Peyer's patch (tissue), 4 donors: Measurements from ENCODE around the gene PCDHB13.

Experiments
- CTCF ChIP-seq, 6 experiments: fragments of 450-650 bp in 4 of 6; fragments of 200-600 bp in 2 of 6; sonication (generic) in 1 of 6; IDR thresholded peaks; one replicate each; pipeline ENCODE4 v1.5.1; 2017 to 2019; ENCODE audit warnings: antibody characterized with exemption in 6 of 6, mild to moderate bottlenecking in 3 of 6, moderate library complexity in 1 of 6
- POLR2A ChIP-seq, 2 donors: fragments of 450-650 bp; IDR thresholded peaks; one replicate each; pipeline ENCODE4 v1.5.1; 2017; ENCODE audit warnings: antibody characterized with exemption in 2 of 2, mild to moderate bottlenecking in 2 of 2, moderate library complexity in 2 of 2

- TF ChIP-seq CTCF (IDR thresholded peaks at IDR 0.05) (peak in 1 of 6 experiments; percentile 8), POLR2A (IDR thresholded peaks at IDR 0.05) (no peak)
Measured at GRCh38 chr5:141223112-141223783, 9.5 kb downstream of the PCDHB13 start, which contains the start of gene PCDHB14.
